H1 (cell line): ENCODE data around the gene KIAA1671. TPM values are rescaled to one million over a fixed set of nuclear protein-coding genes. Genes with fewer than 3 reads are reported as not detected.

Source experiments
- BACH1 ChIP-seq: IDR thresholded peaks from 2 replicates; pipeline ENCODE4 v1.6.1; 2012; ENCODE audit warnings: low read length, improper control_type of control experiment
- BRCA1 ChIP-seq: IDR thresholded peaks from 2 replicates; pipeline ENCODE4 v1.6.1; 2012; ENCODE audit warnings: low read depth, low read length, improper control_type of control experiment
- FOSL1 ChIP-seq: IDR thresholded peaks from 2 replicates; pipeline ENCODE4 v1.6.1; 2011; ENCODE audit warnings: mild to moderate bottlenecking, low read depth, low read length, moderate library complexity; ENCODE audit not compliant: insufficient read depth
- NANOG ChIP-seq: IDR thresholded peaks from 2 replicates; pipeline ENCODE4 v1.6.1; 2011; ENCODE audit warnings: low read length, low read depth, mild to moderate bottlenecking, inconsistent platforms; ENCODE audit not compliant: insufficient read depth, poor library complexity, severe bottlenecking
- SP4 ChIP-seq: IDR thresholded peaks from 2 replicates; pipeline ENCODE4 v1.6.1; 2012; ENCODE audit warnings: low read length, inconsistent platforms
- SRF ChIP-seq: IDR thresholded peaks from 2 replicates; pipeline ENCODE4 v1.6.1; 2011; ENCODE audit warnings: mild to moderate bottlenecking, low read depth, low read length, moderate library complexity
- TBP ChIP-seq: IDR thresholded peaks from 2 replicates; pipeline ENCODE4 v1.6.1; 2011; ENCODE audit warnings: low read depth, low read length, improper control_type of control experiment
- TEAD4 ChIP-seq: IDR thresholded peaks from 2 replicates; pipeline ENCODE4 v1.6.1; 2012; ENCODE audit warnings: low read depth, low read length, inconsistent platforms, mixed read lengths
- polyA plus RNA-seq, 7 experiments: library from polyadenylated mRNA; depleted of rRNA in 3 of 7; stranded (reverse) in 5 of 7; unstranded in 2 of 7; fragments of >200 nt in 5 of 7; fragments of 200-250 nt in 2 of 7; gene quantifications; 1 replicate in 5 of 7; 2 replicates in 1 of 7; 4 replicates in 1 of 7; pipeline versions ENCODE4 v1.2.1 to v1.2.3, GENCODE V29; 2011 to 2013; ENCODE audit warnings: missing spikeins in 2 of 7, mixed read lengths in 2 of 7
- total RNA-seq: library from RNA; stranded (reverse); fragmentation: NEBNext Ultra II Directional; extraction: Animal tissue kit (Norgen Biotek cat#: 25700); gene quantifications from 2 replicates; pipeline ENCODE4 v1.2.1, GENCODE V29; 2021
- TF ChIP-seq, protein P1 (sequence below): fragments of 300-600 bp; sonication (generic); IDR thresholded peaks from 2 replicates; pipeline ENCODE4 v1.7.1; 2012; ENCODE audit warnings: low read length, moderate library complexity, mild to moderate bottlenecking, inconsistent platforms; ENCODE audit not compliant: insufficient replicate concordance
- TF ChIP-seq, protein P2 (sequence below), 3 experiments: IDR thresholded peaks; 1 replicate in 2 of 3; 2 replicates in 1 of 3; pipeline versions ENCODE4 v1.5.1 to v1.6.1; 2011; ENCODE audit warnings: low read length in 3 of 3, mild to moderate bottlenecking in 3 of 3, inconsistent platforms in 2 of 3, low read depth in 1 of 3, moderate library complexity in 1 of 3; ENCODE audit not compliant: insufficient read depth in 1 of 3; ENCODE audit errors: control extremely low read depth in 1 of 3

Gene KIAA1671
- total and polyA plus RNA-seq, 2 of the 8 experiments (the other 6 are each of a cell fraction or from before 2014, with no cell fraction given) = 6.4 to 23.9 TPM

- TF ChIP-seq, protein P1, sequence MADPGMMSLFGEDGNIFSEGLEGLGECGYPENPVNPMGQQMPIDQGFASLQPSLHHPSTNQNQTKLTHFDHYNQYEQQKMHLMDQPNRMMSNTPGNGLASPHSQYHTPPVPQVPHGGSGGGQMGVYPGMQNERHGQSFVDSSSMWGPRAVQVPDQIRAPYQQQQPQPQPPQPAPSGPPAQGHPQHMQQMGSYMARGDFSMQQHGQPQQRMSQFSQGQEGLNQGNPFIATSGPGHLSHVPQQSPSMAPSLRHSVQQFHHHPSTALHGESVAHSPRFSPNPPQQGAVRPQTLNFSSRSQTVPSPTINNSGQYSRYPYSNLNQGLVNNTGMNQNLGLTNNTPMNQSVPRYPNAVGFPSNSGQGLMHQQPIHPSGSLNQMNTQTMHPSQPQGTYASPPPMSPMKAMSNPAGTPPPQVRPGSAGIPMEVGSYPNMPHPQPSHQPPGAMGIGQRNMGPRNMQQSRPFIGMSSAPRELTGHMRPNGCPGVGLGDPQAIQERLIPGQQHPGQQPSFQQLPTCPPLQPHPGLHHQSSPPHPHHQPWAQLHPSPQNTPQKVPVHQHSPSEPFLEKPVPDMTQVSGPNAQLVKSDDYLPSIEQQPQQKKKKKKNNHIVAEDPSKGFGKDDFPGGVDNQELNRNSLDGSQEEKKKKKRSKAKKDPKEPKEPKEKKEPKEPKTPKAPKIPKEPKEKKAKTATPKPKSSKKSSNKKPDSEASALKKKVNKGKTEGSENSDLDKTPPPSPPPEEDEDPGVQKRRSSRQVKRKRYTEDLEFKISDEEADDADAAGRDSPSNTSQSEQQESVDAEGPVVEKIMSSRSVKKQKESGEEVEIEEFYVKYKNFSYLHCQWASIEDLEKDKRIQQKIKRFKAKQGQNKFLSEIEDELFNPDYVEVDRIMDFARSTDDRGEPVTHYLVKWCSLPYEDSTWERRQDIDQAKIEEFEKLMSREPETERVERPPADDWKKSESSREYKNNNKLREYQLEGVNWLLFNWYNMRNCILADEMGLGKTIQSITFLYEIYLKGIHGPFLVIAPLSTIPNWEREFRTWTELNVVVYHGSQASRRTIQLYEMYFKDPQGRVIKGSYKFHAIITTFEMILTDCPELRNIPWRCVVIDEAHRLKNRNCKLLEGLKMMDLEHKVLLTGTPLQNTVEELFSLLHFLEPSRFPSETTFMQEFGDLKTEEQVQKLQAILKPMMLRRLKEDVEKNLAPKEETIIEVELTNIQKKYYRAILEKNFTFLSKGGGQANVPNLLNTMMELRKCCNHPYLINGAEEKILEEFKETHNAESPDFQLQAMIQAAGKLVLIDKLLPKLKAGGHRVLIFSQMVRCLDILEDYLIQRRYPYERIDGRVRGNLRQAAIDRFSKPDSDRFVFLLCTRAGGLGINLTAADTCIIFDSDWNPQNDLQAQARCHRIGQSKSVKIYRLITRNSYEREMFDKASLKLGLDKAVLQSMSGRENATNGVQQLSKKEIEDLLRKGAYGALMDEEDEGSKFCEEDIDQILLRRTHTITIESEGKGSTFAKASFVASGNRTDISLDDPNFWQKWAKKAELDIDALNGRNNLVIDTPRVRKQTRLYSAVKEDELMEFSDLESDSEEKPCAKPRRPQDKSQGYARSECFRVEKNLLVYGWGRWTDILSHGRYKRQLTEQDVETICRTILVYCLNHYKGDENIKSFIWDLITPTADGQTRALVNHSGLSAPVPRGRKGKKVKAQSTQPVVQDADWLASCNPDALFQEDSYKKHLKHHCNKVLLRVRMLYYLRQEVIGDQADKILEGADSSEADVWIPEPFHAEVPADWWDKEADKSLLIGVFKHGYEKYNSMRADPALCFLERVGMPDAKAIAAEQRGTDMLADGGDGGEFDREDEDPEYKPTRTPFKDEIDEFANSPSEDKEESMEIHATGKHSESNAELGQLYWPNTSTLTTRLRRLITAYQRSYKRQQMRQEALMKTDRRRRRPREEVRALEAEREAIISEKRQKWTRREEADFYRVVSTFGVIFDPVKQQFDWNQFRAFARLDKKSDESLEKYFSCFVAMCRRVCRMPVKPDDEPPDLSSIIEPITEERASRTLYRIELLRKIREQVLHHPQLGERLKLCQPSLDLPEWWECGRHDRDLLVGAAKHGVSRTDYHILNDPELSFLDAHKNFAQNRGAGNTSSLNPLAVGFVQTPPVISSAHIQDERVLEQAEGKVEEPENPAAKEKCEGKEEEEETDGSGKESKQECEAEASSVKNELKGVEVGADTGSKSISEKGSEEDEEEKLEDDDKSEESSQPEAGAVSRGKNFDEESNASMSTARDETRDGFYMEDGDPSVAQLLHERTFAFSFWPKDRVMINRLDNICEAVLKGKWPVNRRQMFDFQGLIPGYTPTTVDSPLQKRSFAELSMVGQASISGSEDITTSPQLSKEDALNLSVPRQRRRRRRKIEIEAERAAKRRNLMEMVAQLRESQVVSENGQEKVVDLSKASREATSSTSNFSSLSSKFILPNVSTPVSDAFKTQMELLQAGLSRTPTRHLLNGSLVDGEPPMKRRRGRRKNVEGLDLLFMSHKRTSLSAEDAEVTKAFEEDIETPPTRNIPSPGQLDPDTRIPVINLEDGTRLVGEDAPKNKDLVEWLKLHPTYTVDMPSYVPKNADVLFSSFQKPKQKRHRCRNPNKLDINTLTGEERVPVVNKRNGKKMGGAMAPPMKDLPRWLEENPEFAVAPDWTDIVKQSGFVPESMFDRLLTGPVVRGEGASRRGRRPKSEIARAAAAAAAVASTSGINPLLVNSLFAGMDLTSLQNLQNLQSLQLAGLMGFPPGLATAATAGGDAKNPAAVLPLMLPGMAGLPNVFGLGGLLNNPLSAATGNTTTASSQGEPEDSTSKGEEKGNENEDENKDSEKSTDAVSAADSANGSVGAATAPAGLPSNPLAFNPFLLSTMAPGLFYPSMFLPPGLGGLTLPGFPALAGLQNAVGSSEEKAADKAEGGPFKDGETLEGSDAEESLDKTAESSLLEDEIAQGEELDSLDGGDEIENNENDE = no peak
- TF ChIP-seq BRCA1 (no peak), TEAD4 (no peak), BACH1 (no peak), NANOG (no peak), SRF (no peak), SP4 (no peak), TBP (no peak), FOSL1 (no peak)
- TF ChIP-seq, protein P2, sequence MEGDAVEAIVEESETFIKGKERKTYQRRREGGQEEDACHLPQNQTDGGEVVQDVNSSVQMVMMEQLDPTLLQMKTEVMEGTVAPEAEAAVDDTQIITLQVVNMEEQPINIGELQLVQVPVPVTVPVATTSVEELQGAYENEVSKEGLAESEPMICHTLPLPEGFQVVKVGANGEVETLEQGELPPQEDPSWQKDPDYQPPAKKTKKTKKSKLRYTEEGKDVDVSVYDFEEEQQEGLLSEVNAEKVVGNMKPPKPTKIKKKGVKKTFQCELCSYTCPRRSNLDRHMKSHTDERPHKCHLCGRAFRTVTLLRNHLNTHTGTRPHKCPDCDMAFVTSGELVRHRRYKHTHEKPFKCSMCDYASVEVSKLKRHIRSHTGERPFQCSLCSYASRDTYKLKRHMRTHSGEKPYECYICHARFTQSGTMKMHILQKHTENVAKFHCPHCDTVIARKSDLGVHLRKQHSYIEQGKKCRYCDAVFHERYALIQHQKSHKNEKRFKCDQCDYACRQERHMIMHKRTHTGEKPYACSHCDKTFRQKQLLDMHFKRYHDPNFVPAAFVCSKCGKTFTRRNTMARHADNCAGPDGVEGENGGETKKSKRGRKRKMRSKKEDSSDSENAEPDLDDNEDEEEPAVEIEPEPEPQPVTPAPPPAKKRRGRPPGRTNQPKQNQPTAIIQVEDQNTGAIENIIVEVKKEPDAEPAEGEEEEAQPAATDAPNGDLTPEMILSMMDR (IDR thresholded peaks at IDR 0.05; ENCODE audit: control extremely low read depth in 1 of 3, insufficient read depth in 1 of 3, low read depth in 1 of 3, low read length in 3 of 3) = no peak
These were observed 60.2 kb downstream of the KIAA1671 start (continued) for GRCh38 chr22:25012741-25013143.
